Colonic mucosa (tissue), 4 donors: ENCODE data around the gene ASB3. TPM values are rescaled to one million over a fixed set of nuclear protein-coding genes. Genes with fewer than 3 reads are reported as not detected.

ENCODE experiments used
- DNase-seq: peaks from one replicate; pipeline ENCODE4 v3.0.0-alpha.2; 2020
- H3K27ac ChIP-seq: fragments of 200-600 bp; one replicate; pipeline ENCODE4 v1.8.0; 2021
- H3K27me3 ChIP-seq: fragments of 200-600 bp; one replicate; pipeline ENCODE4 v1.8.0; 2021
- H3K36me3 ChIP-seq: fragments of 200-600 bp; one replicate; pipeline ENCODE4 v1.8.0; 2021
- H3K4me1 ChIP-seq: fragments of 200-600 bp; one replicate; pipeline ENCODE4 v1.8.0; 2021; ENCODE audit warnings: mild to moderate bottlenecking
- H3K4me3 ChIP-seq: fragments of 200-600 bp; one replicate; pipeline ENCODE4 v1.8.0; 2021
- H3K9ac ChIP-seq, 2 donors: one replicate each; pipeline ENCODE4 v1.7.0; 2013; ENCODE audit warnings: control low read depth in 2 of 2, low read depth in 2 of 2, low read length in 2 of 2
- H3K9me3 ChIP-seq: fragments of 200-600 bp; one replicate; pipeline ENCODE4 v1.8.0; 2021
- intact Hi-C: fragments of 100-400 bp; cut with DNase I; formaldehyde crosslinking; loops from one replicate; pipeline ENCODE4 v1.14.1; 2022
- total RNA-seq, 2 donors: library from RNA; stranded (reverse); fragmentation: NEBNext Ultra II Directional in 1 of 2; extraction: Animal tissue kit (Norgen Biotek cat#: 25700) in 1 of 2; gene quantifications; one replicate each; pipeline ENCODE4 v1.2.1, GENCODE V29; 2021
- TF ChIP-seq, protein P1 (sequence below): fragments of 200-600 bp; IDR thresholded peaks from one replicate; pipeline ENCODE4 v1.8.0; 2022; ENCODE audit warnings: antibody characterized with exemption, mild to moderate bottlenecking
- donor health status: healthy.
- donor health status: DM: no; HTN: no; CAD: no.
- donor health status: DM: no; HTN: no; CAD: no.

ASB3 gene
- total RNA-seq, 2 donors from 2014 or later: 9.9 to 12.3 TPM

DNA sequence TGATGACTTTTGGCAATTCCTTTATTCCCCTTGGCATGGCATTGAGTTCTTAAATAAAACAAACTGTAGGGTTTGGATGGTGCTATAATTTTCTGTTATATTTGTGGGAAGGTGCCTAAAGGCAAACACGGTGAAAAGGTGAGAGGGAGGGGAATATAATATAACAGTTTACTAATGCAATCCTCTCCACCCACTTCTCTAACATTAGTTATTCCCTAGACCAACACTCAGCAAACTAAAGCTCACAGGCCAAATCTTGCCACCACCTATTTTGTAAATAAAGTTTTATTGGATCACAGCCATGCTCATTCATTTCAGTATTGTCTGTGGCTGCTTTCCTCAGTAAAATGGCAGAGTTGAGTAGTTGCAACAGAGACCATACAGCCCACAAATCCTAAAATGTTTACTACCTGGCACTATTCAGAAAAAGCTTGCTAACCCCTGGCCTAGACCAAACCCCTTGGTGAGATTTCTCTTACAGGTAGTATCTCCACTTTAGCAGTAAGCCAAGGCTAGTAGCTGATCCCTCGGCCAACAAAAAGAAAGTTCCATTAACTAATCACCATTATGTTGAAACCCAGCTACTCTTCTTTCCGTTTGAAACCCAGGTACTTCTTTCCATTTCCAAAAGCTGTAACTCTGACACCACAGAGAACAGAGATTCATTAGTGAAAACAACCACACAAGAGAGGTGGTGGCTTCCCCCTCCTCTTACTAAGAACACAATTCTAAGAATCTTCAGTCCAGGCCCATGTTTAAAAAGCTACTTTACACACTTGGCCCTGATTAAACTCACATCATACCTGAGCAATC is 155.2 kb downstream of the ASB3 start:
- Histone ChIP-seq H3K9ac (no peak overlapping the region), H3K27ac (no peak overlapping the region), H3K4me1 (no peaks in the 10 kb centered on the region), H3K9me3 (no peaks in the 10 kb centered on the region), H3K27me3 (no peaks in the 10 kb centered on the region), H3K4me3 (no peak overlapping the region), H3K36me3 (no peaks in the 10 kb centered on the region)
- intact Hi-C loops: no loop called here
- DNase-seq: no peak
- TF ChIP-seq, protein P1, sequence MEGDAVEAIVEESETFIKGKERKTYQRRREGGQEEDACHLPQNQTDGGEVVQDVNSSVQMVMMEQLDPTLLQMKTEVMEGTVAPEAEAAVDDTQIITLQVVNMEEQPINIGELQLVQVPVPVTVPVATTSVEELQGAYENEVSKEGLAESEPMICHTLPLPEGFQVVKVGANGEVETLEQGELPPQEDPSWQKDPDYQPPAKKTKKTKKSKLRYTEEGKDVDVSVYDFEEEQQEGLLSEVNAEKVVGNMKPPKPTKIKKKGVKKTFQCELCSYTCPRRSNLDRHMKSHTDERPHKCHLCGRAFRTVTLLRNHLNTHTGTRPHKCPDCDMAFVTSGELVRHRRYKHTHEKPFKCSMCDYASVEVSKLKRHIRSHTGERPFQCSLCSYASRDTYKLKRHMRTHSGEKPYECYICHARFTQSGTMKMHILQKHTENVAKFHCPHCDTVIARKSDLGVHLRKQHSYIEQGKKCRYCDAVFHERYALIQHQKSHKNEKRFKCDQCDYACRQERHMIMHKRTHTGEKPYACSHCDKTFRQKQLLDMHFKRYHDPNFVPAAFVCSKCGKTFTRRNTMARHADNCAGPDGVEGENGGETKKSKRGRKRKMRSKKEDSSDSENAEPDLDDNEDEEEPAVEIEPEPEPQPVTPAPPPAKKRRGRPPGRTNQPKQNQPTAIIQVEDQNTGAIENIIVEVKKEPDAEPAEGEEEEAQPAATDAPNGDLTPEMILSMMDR: no peak

DNA sequence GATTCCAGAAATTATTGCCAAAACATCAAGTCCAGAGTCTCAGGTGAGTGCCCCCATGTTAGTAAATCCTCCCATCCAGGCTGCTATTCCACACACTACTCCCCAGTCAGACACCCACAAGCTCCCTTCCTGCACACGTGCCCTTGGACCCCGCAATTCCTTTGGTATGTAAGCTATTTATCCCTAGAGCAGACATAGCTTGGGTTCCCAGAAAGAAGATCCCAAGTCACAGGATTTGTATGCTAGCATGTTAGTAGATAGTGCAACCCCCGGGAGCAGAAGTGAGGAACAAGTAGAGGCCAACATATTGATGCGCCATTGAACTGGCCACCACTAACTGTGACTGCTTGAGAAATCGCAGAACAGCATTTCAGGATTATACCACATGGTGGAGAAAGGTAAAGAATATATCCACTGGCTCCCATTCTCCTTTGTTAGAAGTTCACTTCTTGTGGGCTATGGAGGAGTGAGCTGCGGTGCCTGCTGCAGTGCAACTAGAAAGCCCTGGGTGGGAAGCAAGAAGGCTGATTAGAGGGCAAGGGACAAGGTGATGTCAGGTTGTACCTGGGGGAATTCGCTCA is 156.6 kb downstream of the ASB3 start:
- no peak for DNase-seq
- Histone ChIP-seq H3K27me3 (no peaks in the 10 kb centered on the region), H3K9me3 (no peaks in the 10 kb centered on the region), H3K4me1 (no peaks in the 10 kb centered on the region), H3K4me3 (no peak overlapping the region), H3K27ac (no peak overlapping the region), H3K9ac (no peak overlapping the region), H3K36me3 (no peaks in the 10 kb centered on the region)
- TF ChIP-seq, protein P1: no peak
- intact Hi-C loops: no loop called here

DNA sequence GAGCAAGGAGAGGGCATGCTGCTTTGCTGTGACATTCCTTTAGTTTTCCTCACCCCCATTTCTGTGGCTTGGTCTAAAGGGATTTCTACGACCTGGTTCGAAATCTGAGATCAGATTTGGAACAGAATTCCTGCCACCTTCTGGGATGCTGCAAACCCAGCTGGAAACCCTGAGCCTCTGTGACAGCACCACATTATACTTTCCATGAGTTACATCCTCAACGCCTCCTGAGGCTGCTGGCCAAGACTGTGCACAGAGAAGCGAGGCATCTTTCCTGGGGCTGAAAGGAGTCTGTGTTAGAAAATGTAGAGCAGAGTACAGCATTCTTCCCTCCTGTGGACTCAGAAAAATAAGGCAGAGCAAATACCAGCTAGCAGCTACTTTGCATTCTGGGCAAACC is 157.3 kb downstream of the ASB3 start:
- no peak overlapping the region for H3K4me3 ChIP-seq
- DNase-seq: no peak
- intact Hi-C loops: no loop called here
- H3K4me1 ChIP-seq: no peaks in the 10 kb centered on the region
- no peak overlapping the region for H3K27ac ChIP-seq
- no peak overlapping the region for H3K9ac ChIP-seq
- TF ChIP-seq, protein P1: no peak
- no peaks in the 10 kb centered on the region for H3K27me3 ChIP-seq
- no peaks in the 10 kb centered on the region for H3K9me3 ChIP-seq
- no peaks in the 10 kb centered on the region for H3K36me3 ChIP-seq

DNA sequence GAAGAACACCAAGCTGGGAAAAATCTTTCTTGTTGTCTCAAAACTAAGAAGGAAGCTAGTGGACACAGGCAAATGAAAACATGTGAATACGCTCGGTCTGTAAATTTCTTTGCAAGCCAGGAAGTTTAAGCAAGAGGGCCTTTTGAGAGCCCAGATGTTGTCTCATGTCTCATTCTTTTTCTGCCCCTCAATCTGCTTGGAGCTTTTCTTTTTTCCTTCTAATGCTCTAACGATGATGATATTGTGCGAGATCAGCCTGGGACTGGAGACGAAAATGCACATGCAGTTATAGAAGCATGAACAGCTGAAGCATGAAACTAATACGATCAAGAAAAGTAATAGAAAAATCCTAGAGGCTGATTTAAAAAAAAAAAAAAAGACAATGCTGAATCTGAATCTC is 157.8 kb downstream of the ASB3 start:
- no peaks in the 10 kb centered on the region for H3K36me3 ChIP-seq
- no peaks in the 10 kb centered on the region for H3K9me3 ChIP-seq
- DNase-seq: no peak
- TF ChIP-seq, protein P1: no peak
- no peak overlapping the region for H3K9ac ChIP-seq
- H3K4me3 ChIP-seq: no peak overlapping the region
- intact Hi-C loops: no loop called here
- H3K4me1 ChIP-seq: no peaks in the 10 kb centered on the region
- no peaks in the 10 kb centered on the region for H3K27me3 ChIP-seq
- H3K27ac ChIP-seq: no peak overlapping the region

DNA sequence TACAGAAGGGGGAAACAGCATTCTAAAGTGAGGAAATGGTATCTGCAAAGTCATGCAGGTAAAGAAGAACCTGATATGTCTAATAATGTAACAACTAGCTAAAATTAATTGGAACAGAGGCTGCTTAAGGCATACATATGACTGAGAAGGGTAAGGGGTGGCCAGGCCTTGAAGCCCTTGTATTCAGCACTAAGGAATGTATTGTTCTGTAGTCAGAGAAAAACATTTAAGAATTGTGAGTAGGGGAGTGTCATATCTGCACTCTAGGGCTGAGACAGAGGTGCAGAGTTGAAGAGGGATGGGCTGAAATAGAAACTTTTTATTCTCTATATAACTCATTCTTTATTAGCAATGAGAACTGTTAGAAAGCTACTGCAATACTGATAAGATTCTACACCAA is 164.6 kb downstream of the ASB3 start:
- Histone ChIP-seq H3K4me3 (no peak overlapping the region), H3K4me1 (no peaks in the 10 kb centered on the region), H3K9ac (no peak overlapping the region), H3K36me3 (no peaks in the 10 kb centered on the region), H3K27ac (no peak overlapping the region), H3K9me3 (no peaks in the 10 kb centered on the region), H3K27me3 (no peaks in the 10 kb centered on the region)
- TF ChIP-seq, protein P1: no peak
- intact Hi-C loops: no loop called here
- no peak for DNase-seq
